DND-41 (cell line): ENCODE results near the gene USP51.
"Not testable (repeated sequence)": the region's sequence is repeated elsewhere in the genome, so short reads cannot be mapped to it uniquely, and the experiment has no call there.

Experiments
- CTCF ChIP-seq: IDR thresholded peaks from 2 replicates; pipeline ENCODE4 v1.5.1; 2012; ENCODE audit warnings: borderline replicate concordance, low read length, moderate library complexity, mild to moderate bottlenecking; ENCODE audit not compliant: poor library complexity, severe bottlenecking; ENCODE audit errors: extremely low read depth
- EZH2 ChIP-seq: IDR thresholded peaks from 3 replicates; pipeline ENCODE4 v1.6.1; 2012; ENCODE audit warnings: borderline replicate concordance, low read depth, mild to moderate bottlenecking, moderate library complexity, low read length, inconsistent platforms; ENCODE audit not compliant: severe bottlenecking

GRCh38 chrX:55464050-55464449 is 25.6 kb downstream of the USP51 start:
- TF ChIP-seq CTCF, EZH2: not testable (repeated sequence)
